ENCODE data around the gene MON2. TPM values are rescaled to one million over a fixed set of nuclear protein-coding genes. Genes with fewer than 3 reads are reported as not detected.

The MON2 gene
- total and polyA plus RNA-seq, 2 donors (not counting 1 experiment from before 2014, with no cell fraction given), result 12.3 to 43.8 TPM

- H3K4me3 ChIP-seq (replicated peaks in 1 of 4; ENCODE audit: control extremely low read depth in 1 of 4, insufficient read depth in 1 of 4, low read depth in 3 of 4, low read length in 4 of 4), result no peak overlapping the region
- no peaks in the 10 kb centered on the region for H4K20me1 ChIP-seq (ENCODE audit: control insufficient read depth, extremely low read depth, insufficient read depth, low read length)
- H3K27me3 ChIP-seq (ENCODE audit: control insufficient read depth, insufficient read depth, low read length), result no peaks in the 10 kb centered on the region
- H3K27ac ChIP-seq (ENCODE audit: insufficient read depth, low read length), result no peak overlapping the region
- peak; percentile 25 to 72 for DNase-seq (ENCODE audit: low read depth in 2 of 2)
- H3K36me3 ChIP-seq (ENCODE audit: control insufficient read depth, insufficient read depth, low read length), result peaks cover 2% of the 10 kb centered on the region
- H3K9me3 ChIP-seq (ENCODE audit: control insufficient read depth, insufficient read depth, low read depth, low read length), result no peaks in the 10 kb centered on the region
- H3K9ac ChIP-seq (ENCODE audit: insufficient read depth, low read length), result no peak overlapping the region
- TF ChIP-seq CTCF (conservative IDR thresholded peaks at IDR 0.05 in 1 of 2, IDR thresholded peaks at IDR 0.05 in 1 of 2; ENCODE audit: low read depth in 1 of 2, low read length in 2 of 2) (no peak), EZH2 (IDR thresholded peaks at IDR 0.05; ENCODE audit: low read length, missing control alignments) (no peak)
- H3K79me2 ChIP-seq (ENCODE audit: control insufficient read depth, insufficient read depth, low read length), result no peaks in the 10 kb centered on the region
- no peak overlapping the region for H3K4me2 ChIP-seq (ENCODE audit: extremely low read depth, insufficient read depth, low read length)
- H3K4me1 ChIP-seq (ENCODE audit: control insufficient read depth, extremely low read depth, insufficient read depth, low read length), result no peaks in the 10 kb centered on the region
- no peak overlapping the region for H2AFZ ChIP-seq (ENCODE audit: low read length)
Observed at GRCh38 chr12:62562846-62563245, 96.2 kb downstream of the MON2 start.

GRCh38 chr12:62575036-62575435 lies 108.4 kb downstream of the MON2 start:
- no peaks in the 10 kb centered on the region for H3K79me2 ChIP-seq (ENCODE audit: control insufficient read depth, insufficient read depth, low read length)
- no peak overlapping the region for H2AFZ ChIP-seq (ENCODE audit: low read length)
- H3K27ac ChIP-seq (ENCODE audit: insufficient read depth, low read length), result no peak overlapping the region
- H3K27me3 ChIP-seq (ENCODE audit: control insufficient read depth, insufficient read depth, low read length), result no peaks in the 10 kb centered on the region
- no peak overlapping the region for H3K4me2 ChIP-seq (ENCODE audit: extremely low read depth, insufficient read depth, low read length)
- no peak overlapping the region for H3K4me3 ChIP-seq (replicated peaks in 1 of 4; ENCODE audit: control extremely low read depth in 1 of 4, insufficient read depth in 1 of 4, low read depth in 3 of 4, low read length in 4 of 4)
- no peaks in the 10 kb centered on the region for H3K36me3 ChIP-seq (ENCODE audit: control insufficient read depth, insufficient read depth, low read length)
- no peak overlapping the region for H3K9ac ChIP-seq (ENCODE audit: insufficient read depth, low read length)
- no peaks in the 10 kb centered on the region for H3K9me3 ChIP-seq (ENCODE audit: control insufficient read depth, insufficient read depth, low read depth, low read length)
- TF ChIP-seq CTCF (conservative IDR thresholded peaks at IDR 0.05 in 1 of 2, IDR thresholded peaks at IDR 0.05 in 1 of 2; ENCODE audit: low read depth in 1 of 2, low read length in 2 of 2), result no peak
- no peak for TF ChIP-seq EZH2 (IDR thresholded peaks at IDR 0.05; ENCODE audit: low read length, missing control alignments)
- H4K20me1 ChIP-seq (ENCODE audit: control insufficient read depth, extremely low read depth, insufficient read depth, low read length), result no peaks in the 10 kb centered on the region
- H3K4me1 ChIP-seq (ENCODE audit: control insufficient read depth, extremely low read depth, insufficient read depth, low read length), result no peaks in the 10 kb centered on the region
- no peak for DNase-seq (ENCODE audit: low read depth in 2 of 2)

GRCh38 chr12:62576503-62576902 lies 109.9 kb downstream of the MON2 start:
- Histone ChIP-seq H3K4me1 (ENCODE audit: control insufficient read depth, extremely low read depth, insufficient read depth, low read length) (no peaks in the 10 kb centered on the region), H3K4me3 (replicated peaks in 1 of 4; ENCODE audit: control extremely low read depth in 1 of 4, insufficient read depth in 1 of 4, low read depth in 3 of 4, low read length in 4 of 4) (no peak overlapping the region), H2AFZ (ENCODE audit: low read length) (no peak overlapping the region), H3K27me3 (ENCODE audit: control insufficient read depth, insufficient read depth, low read length) (no peaks in the 10 kb centered on the region), H3K4me2 (ENCODE audit: extremely low read depth, insufficient read depth, low read length) (no peak overlapping the region), H3K36me3 (ENCODE audit: control insufficient read depth, insufficient read depth, low read length) (no peaks in the 10 kb centered on the region), H3K9ac (ENCODE audit: insufficient read depth, low read length) (no peak overlapping the region), H3K27ac (ENCODE audit: insufficient read depth, low read length) (no peak overlapping the region), H3K79me2 (ENCODE audit: control insufficient read depth, insufficient read depth, low read length) (no peaks in the 10 kb centered on the region), H4K20me1 (ENCODE audit: control insufficient read depth, extremely low read depth, insufficient read depth, low read length) (no peaks in the 10 kb centered on the region), H3K9me3 (ENCODE audit: control insufficient read depth, insufficient read depth, low read depth, low read length) (no peaks in the 10 kb centered on the region)
- DNase-seq (ENCODE audit: low read depth in 2 of 2), result no peak
- TF ChIP-seq EZH2 (IDR thresholded peaks at IDR 0.05; ENCODE audit: low read length, missing control alignments) (no peak), CTCF (conservative IDR thresholded peaks at IDR 0.05 in 1 of 2, IDR thresholded peaks at IDR 0.05 in 1 of 2; ENCODE audit: low read depth in 1 of 2, low read length in 2 of 2) (no peak)
